K562 (cell line): ENCODE results near the gene STEAP3.

Source experiments
- EZH2 ChIP-seq: IDR thresholded peaks from 2 replicates; pipeline ENCODE4 v1.6.1; 2012; ENCODE audit warnings: low read depth, mild to moderate bottlenecking, inconsistent platforms, low read length, borderline replicate concordance
- SRF ChIP-seq, 2 experiments: fragments of 250-450, 450-650 bp in 1 of 2; sonication (Bioruptor Pico) in 1 of 2; sonication (generic) in 1 of 2; formaldehyde crosslinking; IDR thresholded peaks; 2 replicates each; pipeline versions ENCODE4 v1.5.0 to v1.5.1; 2020 to 2022; ENCODE audit warnings: mild to moderate bottlenecking in 1 of 2, missing genetic modification reagents in 1 of 2
- ZNF75A ChIP-seq: fragments of 450-650 bp; formaldehyde crosslinking; IDR thresholded peaks from 2 replicates; pipeline ENCODE4 v1.4.0; 2020; ENCODE audit warnings: mild to moderate bottlenecking
- TF ChIP-seq, protein P1 (sequence below), 3 experiments: IDR thresholded peaks in 2 of 3; conservative IDR thresholded peaks in 1 of 3; 2 replicates each; pipeline ENCODE4 v1.5.1; 2011 to 2012; ENCODE audit warnings: low read length in 3 of 3, mild to moderate bottlenecking in 3 of 3, control low read depth in 2 of 3, improper control_type of control experiment in 1 of 3, inconsistent platforms in 1 of 3, low read depth in 1 of 3, mixed read lengths in 1 of 3, moderate library complexity in 1 of 3; ENCODE audit not compliant: insufficient read depth in 2 of 3

GRCh38 chr2:119178776-119179175 is 44.9 kb upstream of the STEAP3 start:
- TF ChIP-seq, protein P1, sequence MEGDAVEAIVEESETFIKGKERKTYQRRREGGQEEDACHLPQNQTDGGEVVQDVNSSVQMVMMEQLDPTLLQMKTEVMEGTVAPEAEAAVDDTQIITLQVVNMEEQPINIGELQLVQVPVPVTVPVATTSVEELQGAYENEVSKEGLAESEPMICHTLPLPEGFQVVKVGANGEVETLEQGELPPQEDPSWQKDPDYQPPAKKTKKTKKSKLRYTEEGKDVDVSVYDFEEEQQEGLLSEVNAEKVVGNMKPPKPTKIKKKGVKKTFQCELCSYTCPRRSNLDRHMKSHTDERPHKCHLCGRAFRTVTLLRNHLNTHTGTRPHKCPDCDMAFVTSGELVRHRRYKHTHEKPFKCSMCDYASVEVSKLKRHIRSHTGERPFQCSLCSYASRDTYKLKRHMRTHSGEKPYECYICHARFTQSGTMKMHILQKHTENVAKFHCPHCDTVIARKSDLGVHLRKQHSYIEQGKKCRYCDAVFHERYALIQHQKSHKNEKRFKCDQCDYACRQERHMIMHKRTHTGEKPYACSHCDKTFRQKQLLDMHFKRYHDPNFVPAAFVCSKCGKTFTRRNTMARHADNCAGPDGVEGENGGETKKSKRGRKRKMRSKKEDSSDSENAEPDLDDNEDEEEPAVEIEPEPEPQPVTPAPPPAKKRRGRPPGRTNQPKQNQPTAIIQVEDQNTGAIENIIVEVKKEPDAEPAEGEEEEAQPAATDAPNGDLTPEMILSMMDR (IDR thresholded peaks at IDR 0.05 in 2 of 3, conservative IDR thresholded peaks at IDR 0.05 in 1 of 3; ENCODE audit: insufficient read depth in 2 of 3, low read depth in 1 of 3, low read length in 3 of 3), result no peak
- TF ChIP-seq SRF (CRISPR knock-in tag; IDR thresholded peaks at IDR 0.05) (no peak), EZH2 (no peak), ZNF75A (CRISPR knock-in tag) (no peak)
